Astrocyte (in vitro differentiated cells and primary cell): ENCODE data around the gene PODN.

Source experiments
- CTCF ChIP-seq: IDR thresholded peaks from 2 replicates; pipeline ENCODE4 v1.5.1; 2011; ENCODE audit warnings: low read depth, mild to moderate bottlenecking, inconsistent platforms, low read length, moderate library complexity; ENCODE audit not compliant: insufficient read depth
- EZH2 ChIP-seq: IDR thresholded peaks from 2 replicates; pipeline ENCODE4 v1.6.1; 2012; ENCODE audit warnings: mild to moderate bottlenecking, low read length, inconsistent platforms; ENCODE audit not compliant: insufficient read depth

GRCh38 chr1:53081384-53082066, 19.5 kb downstream of the PODN start:
- TF ChIP-seq CTCF, result no peak
- no peak for TF ChIP-seq EZH2
